Neural progenitor cell (in vitro differentiated cells): Measurements from ENCODE around the gene EXOC6B.

Experiments used
- CTCF ChIP-seq: fragments of 200-600 bp; sonication (generic); IDR thresholded peaks from 2 replicates; pipeline ENCODE4 v1.5.1; 2017; ENCODE audit warnings: antibody characterized with exemption, mild to moderate bottlenecking
- EZH2 ChIP-seq: fragments of 200-600 bp; sonication (generic); IDR thresholded peaks from 2 replicates; pipeline ENCODE4 v1.6.1; 2017; ENCODE audit warnings: antibody characterized with exemption, mild to moderate bottlenecking, moderate library complexity
- EZH2phosphoT487 ChIP-seq: fragments of 200-600 bp; sonication (generic); IDR thresholded peaks from 2 replicates; pipeline ENCODE4 v1.6.1; 2017; ENCODE audit warnings: antibody characterized with exemption

- no peak for TF ChIP-seq CTCF
- no peak for TF ChIP-seq EZH2
- no peak for TF ChIP-seq EZH2phosphoT487
Observed at GRCh38 chr2:72824224-72824842, 1.5 kb downstream of the EXOC6B start.
